Measurements from ENCODE around the gene ATN1.

DNA sequence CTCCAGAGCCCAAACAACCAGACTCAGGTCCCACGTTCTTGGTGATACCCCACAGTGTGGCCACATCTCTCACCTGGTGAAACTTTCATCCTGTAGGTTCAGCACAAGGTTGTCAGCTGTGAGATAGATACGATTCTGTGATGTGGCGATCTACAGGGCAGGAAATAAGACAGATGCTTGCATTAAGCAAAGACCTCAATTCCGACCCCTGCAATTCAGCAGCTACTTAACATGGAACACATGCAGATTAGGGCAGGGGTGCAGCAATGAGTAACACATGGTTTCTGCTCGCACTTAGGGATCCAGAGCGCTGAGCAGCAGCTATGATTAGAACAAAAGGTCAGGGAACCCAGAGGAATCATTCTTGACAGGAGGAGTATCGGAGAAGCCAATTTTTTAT is 38.6 kb downstream of the ATN1 start:
- TF ChIP-seq CEBPB (IDR thresholded peaks at IDR 0.05; ENCODE audit: low read depth, low read length) (no peak), CTCF (conservative IDR thresholded peaks at IDR 0.05; ENCODE audit: low read depth, low read length) (no peak), POLR2A (IDR thresholded peaks at IDR 0.05; ENCODE audit: low read depth, low read length) (no peak), RAD21 (IDR thresholded peaks at IDR 0.05; ENCODE audit: low read length) (no peak)

Data from IMR-90 (cell line).